GM12801 (cell line): ENCODE results near the gene PHF2.

Experiments used
- TF ChIP-seq, protein P1 (sequence below): IDR thresholded peaks from one replicate; pipeline ENCODE4 v1.5.1; 2011; ENCODE audit warnings: control low read depth; ENCODE audit not compliant: insufficient read length; ENCODE audit errors: extremely low read depth

PHF2 gene

DNA sequence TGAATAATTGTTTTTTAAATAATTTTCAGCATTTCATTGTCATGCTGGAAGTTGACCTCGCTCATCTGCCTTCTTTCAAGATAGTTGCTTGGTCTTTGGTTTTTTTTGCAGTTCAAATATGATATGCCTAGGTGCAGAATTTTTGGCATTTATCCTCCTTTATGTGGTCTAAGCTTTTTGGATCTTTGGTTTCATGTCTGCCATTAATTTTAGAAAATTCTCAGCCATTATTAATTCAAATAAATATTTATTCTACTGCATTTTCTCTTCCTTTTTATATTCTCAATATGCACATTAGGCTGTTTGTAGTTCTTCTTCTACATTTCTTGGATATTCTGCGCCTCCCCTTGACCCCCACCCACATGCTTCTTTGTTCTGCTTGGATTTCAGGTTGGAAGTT, 63.6 kb downstream of the PHF2 start:
- TF ChIP-seq, protein P1, sequence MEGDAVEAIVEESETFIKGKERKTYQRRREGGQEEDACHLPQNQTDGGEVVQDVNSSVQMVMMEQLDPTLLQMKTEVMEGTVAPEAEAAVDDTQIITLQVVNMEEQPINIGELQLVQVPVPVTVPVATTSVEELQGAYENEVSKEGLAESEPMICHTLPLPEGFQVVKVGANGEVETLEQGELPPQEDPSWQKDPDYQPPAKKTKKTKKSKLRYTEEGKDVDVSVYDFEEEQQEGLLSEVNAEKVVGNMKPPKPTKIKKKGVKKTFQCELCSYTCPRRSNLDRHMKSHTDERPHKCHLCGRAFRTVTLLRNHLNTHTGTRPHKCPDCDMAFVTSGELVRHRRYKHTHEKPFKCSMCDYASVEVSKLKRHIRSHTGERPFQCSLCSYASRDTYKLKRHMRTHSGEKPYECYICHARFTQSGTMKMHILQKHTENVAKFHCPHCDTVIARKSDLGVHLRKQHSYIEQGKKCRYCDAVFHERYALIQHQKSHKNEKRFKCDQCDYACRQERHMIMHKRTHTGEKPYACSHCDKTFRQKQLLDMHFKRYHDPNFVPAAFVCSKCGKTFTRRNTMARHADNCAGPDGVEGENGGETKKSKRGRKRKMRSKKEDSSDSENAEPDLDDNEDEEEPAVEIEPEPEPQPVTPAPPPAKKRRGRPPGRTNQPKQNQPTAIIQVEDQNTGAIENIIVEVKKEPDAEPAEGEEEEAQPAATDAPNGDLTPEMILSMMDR = no peak

DNA sequence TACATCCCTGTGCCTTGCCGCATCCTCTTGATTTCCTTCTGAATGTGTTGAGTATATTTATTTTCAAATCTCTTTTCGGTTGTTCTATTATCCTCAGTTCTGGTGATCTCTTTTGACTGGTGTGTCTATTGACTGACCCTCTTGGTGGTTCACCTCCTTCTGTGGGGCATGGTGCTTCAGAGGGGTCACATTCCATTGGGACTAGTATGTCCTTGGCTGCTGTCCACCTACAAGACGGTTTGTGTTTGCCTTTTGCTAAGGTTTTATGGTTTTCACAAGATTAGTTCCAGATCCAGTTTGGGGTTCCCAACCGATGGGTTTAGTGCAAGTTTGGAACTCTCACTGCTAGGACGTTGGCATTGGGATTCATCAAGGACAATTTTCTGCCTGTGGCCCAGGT, 66.6 kb downstream of the PHF2 start:
- TF ChIP-seq, protein P1 = no peak

DNA sequence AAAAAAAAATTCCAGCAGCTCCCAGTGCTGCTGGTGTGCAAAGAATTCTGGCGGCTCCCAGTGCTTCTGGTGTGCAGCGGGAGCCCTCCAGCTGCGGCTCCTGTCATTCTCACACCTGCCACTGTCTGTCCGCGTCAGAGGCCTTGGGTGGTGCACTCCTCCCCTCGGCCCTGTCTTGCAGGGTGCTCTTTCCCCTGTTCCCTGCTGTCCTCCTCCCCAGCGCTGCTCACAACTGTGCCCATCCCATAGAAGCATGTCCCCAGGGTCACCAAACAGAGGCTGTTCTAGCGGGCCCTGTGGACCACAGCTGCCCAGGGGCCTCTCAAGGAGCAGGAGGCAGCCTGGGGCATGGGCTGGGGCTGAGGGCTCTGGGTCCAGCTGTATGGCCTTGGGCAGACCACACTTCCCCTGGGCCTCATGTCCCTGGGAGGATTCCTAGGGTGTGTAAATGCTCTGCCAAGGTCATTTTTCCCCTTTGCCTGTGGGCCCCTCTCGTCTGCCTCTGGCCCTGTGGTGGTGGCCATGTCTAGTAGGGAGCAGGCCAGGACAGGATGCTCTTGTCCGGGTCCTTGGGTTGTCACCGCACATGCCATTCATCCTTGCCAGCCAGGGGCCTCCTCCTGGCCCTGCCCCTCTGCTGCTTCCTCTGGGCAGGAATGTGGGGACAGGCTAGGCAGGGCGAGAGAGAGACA, 68.2 kb downstream of the PHF2 start:
- TF ChIP-seq, protein P1 = no peak

DNA sequence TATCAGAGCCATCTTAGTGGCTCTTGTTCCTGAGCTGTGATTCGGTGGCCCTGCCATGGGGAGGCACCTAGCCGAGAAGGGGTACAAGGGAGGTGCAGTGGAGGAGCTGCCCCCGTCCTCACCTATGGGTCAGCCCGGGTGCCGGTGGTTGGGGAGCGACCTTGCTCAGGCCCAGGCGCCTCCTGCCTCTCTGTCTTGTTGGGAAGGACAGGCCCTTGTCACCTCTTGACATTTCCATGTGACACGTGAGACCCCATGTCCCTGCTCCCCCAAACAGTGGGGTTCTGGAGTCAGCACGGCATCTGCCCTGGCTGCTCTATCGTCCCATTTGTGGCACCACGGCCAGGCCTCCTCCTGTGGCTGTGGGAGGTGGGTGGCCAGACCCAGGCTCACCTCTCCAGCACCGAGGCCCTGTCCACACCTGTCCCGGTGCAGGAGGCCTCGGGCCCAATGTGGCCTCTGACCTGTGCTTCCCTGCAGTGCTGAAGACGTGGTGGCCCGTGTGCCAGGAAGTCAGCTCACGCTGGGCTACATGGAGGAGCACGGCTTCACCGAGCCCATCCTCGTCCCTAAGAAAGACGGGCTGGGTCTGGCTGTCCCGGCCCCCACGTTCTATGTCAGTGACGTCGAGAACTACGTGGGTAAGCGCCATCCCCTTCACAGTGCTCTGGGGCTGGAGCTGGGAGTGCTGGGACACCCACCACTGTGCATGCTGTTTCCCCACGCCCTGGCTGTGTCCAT, 68.9 kb downstream of the PHF2 start:
- TF ChIP-seq, protein P1 = no peak

DNA sequence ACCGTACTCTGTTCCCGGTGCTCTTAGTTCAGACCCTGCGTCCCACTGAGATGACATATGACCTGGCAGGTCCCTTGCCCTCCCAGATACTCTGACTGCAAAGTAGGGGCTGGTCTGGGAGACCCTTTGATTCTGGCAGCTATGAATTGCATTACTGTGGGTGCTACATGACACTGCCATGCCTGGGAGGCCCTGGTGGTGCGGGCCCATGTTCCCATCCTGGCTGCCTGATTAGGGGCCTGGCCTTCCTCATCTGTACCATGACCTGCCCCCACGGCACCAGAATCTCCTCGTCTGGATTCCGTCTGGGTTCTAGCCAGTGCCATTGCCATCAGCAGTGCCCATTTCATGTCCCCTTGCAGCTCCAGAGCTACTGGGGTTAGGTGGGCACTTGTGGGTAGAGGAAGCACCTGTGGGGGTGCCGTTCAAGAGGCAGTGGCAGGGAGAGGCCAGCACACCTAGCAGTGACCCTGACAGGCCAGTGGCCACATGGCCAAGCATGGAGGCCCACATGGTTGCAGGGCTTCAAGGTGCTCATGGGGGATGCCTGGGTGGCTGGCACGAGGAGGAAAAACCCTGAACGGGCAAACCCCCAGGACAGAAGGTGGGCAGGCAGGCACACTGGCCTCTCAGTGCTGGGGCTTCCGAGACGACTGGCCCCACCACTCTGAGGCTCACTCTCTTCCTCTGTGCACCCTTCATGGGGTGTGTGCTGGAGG, 69.7 kb downstream of the PHF2 start:
- TF ChIP-seq, protein P1 = no peak

DNA sequence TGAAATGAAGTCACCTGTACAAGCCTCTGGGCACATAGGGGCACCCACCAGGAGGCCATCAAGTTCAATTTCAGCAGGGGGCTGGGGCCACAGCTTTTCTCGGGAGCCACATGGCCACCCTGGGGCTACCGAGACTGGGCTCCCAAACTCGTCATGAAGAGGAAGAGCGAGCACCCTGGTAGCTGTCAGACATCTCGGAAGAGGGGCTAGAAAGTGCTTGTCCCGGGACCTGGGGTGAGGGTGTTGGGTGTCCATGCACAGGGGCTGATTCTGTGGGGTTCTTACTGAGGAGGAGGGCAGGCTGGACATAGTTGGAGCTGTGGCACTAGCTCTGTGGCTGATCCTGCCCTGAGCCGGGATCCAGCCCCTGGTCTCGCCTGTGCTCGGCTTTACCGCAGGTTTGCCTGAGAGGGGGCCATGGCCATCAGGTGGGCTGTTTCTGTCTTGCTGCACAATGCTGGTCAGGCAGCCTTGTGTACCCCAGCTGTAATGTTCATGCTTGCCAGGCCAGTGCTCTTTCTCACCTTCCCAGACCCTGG, 70.3 kb downstream of the PHF2 start:
- TF ChIP-seq, protein P1 = no peak

DNA sequence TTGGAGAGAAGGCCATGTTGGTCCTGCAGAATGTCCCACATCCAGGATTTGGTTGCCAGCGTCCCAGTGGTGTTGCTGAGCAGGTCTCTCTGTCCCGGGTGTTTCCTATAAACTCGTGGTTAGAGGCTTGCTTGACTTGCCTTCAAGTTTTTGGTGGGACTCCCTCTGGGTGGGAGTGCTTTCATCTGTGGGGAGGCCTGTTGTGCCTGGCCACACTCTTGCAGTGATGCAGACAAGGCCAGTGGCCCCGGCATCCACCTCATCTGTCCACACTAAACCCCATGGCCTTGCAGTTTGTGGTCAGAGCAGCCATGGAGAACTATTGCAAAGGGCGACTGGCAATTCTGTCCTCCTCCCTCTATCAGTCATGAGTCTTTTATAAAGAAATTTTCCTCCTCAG, 71.8 kb downstream of the PHF2 start:
- TF ChIP-seq, protein P1 = no peak
